Measurements from ENCODE around the gene HS3ST4.
A peak's percentile ranks its signal among the peaks of the same experiment; 100 is the strongest.

Gene HS3ST4

DNA sequence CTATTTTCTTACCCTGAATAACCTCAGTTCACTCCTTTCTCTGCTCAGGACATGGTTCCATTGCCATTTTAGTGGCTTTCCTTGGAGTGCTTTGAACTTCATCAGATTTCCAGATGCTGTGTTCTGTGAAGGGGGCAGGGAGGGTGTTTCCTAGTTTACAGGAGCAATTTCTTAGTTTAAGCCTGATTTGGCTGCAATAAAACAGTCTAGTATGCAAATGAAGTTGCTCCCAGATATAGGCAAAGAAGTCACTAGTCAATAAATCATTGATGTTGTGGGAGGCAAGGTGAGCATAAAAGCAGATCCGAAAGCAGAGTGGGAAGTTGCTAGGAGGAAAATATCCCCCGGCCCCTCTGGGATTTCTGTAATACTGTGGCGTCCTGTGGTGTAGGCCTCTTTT, 202.3 kb downstream of the HS3ST4 start:
- no peak for DNase-seq (ENCODE audit: low read depth in 2 of 2)

DNA sequence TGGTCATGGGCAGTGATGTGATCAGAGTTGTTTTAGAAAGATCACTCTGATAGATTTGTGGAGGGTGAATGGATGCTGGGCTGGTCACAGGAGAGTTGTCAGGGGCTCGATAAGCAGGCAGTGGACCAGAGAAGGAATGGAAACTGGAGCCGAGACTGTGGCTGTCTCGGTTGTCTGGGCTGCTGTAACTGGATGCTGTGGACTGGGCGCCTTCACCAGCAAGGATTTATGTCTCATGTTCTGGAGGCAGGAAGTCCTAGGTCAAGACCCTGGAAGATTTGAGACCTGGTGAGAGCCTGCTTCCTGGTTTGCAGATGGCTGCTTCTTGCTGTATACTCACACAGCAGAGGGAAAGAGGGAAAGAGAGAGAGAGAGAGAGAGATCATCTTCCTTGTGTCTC, 203.6 kb downstream of the HS3ST4 start:
- no peak for DNase-seq (ENCODE audit: low read depth in 2 of 2)

- no peak for DNase-seq (ENCODE audit: low read depth in 2 of 2)
These were observed 204.7 kb downstream of the HS3ST4 start for GRCh38 chr16:25896411-25896810.

- no peak for DNase-seq (ENCODE audit: low read depth in 2 of 2)
These were observed 205.9 kb downstream of the HS3ST4 start for GRCh38 chr16:25897702-25898101.

DNA sequence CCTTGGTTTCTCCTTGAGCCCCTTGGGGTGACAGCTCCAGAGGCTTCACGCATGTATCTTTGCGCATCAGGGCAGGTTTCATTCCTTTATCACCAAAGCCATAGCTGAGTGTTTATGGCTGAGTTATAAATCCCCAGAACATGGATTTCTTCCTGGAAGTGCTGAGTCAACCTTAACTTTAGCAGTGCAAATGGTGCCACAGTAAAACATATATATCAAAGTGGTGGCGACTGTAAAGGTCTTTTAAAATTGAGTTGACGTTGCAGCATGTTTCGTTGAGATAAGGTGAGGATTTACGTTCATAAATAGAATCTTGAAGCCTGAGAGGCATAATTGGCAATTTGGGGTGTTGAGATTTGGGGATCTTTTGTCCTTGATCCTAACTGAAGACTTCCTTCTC, 214.1 kb downstream of the HS3ST4 start:
- DNase-seq (ENCODE audit: low read depth in 2 of 2): no peak

GRCh38 chr16:25910971-25911370, 219.2 kb downstream of the HS3ST4 start:
- DNase-seq (ENCODE audit: low read depth in 2 of 2): no peak

DNA sequence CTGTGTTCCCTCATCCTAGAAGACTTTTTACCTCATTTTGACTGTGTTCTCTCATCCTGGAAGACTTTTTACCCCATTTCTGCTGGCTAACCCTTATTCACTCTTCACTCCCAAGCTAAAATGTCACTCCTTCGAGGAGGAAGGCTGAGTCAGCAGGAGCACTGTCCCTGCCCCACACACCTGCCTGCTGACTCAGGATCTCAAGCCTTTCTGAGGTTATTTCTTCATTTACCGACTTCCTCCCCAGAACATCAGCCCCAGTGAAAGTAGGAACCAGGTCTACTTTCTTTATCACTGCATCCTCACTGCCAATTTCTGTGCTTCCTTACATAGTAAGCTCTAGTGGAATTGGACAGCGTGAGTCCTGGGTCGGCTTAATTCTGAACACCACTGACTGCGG, 220.6 kb downstream of the HS3ST4 start:
- no peak for DNase-seq (ENCODE audit: low read depth in 2 of 2)

DNA sequence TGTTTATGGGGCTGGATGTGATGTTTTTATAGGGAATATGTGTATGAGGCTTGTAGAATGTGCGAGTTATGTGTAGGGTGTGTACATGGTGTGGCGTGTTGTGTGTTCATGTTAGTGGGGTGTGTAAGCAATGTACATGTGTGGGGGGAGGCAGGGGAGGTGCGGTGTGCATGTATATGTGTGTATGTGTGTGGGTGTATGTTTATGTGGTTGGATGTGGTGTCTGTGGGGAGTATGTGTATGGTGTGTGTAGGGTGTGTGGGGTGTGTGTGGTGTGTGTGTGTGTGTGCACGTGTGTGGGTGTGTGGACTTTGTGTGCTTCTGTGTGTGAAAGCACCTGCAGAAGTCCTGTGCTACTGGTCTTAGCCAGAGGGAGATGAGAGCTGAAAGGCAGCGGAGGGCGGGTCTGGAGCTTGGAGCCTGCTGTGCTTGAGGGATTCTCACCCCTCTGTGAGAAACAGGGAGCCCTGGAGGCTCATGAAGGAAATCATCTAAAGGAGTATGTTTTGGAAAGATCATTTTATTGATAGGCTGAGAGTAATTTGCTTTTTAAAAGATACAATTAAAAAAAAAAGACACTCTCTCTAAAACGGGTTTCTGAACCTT, 222.7 kb downstream of the HS3ST4 start:
- no peak for DNase-seq (ENCODE audit: low read depth in 2 of 2)

GRCh38 chr16:25916037-25916436, 224.3 kb downstream of the HS3ST4 start:
- no peak for DNase-seq (ENCODE audit: low read depth in 2 of 2)

GRCh38 chr16:25922438-25922837, 230.7 kb downstream of the HS3ST4 start:
- no peak for DNase-seq (ENCODE audit: low read depth in 2 of 2)

GRCh38 chr16:25925421-25925820, 233.7 kb downstream of the HS3ST4 start:
- DNase-seq (ENCODE audit: low read depth in 2 of 2): no peak

DNA sequence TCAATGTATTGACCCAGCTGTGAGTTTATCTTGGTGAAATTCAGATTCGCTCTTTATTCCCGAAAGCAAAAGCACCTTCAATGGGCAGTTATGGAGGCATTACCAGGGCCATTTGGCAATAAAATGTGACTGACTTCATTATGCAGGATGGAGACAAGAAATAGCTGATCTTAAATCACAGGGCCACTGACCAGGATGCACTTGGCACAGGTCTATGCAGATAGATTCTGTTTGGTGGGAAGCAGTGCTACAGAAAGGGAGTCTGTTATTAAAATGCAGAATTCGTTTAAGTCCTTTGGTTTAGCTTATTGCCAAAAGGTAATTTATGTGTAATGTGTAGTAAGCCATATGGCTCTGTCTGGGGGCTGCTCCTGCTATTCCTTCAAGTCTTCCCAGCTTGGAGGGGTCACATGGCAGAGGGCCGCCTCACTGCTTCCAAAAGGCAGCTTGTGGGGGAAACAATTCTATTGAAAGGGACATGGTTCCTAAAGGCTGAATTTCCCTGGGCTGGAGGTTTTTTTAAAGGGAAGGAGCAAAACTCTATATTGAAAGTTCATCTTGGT, 239.8 kb downstream of the HS3ST4 start:
- no peak for DNase-seq (ENCODE audit: low read depth in 2 of 2)

GRCh38 chr16:25941800-25942499, 250.2 kb downstream of the HS3ST4 start:
- DNase-seq (ENCODE audit: low read depth in 2 of 2): no peak

DNA sequence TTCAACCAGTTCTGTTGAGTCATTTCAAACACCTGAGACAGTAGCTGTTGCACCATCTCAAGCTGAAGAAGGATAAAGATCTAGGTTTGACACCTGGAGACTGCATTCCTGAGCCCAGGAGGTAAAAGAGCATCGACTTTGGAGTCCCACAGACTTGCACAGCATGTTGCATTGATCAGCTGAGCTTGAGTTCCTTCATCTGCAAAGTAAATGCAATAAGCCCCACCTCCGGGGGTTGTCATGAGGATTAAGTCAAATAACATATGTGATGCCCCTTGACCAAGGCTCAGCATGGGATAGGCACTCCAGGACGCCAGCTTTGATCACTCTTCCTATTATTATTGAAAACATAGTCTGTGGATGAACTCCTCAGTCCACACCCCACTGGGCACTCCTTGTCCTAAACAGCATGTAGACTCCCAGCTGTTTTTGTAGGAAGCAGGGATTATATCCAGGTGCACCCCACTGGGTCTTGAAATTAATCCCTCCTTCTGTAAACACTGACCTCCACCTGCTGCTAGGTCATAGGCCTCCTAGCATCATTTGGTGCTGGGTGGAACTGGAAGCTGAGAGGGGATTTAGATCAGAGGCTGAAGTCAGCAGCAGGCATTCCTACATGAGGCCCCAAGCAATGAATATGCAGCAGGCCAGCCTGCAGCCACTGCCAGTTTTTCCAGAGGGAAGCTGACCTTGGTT, 259.0 kb downstream of the HS3ST4 start:
- DNase-seq (ENCODE audit: low read depth in 2 of 2): no peak

DNA sequence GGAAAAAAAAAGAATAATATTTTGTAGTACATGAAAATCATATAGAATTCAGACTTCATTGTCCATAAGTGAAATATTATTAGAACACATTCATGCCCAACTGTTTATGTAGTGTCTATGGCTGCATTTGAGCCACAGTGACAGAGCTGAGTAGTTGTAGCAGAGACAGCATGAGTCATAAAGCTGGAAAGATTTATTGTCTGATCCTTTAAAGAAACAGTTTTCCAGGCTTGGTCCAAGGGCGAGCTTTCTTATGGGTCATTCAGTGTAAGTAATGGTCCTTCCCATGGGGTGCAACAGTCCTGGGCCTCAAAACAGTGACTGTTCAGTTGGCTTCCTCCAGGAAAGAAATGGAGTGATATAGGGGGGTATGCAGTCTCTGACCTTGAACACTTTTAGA, 260.2 kb downstream of the HS3ST4 start:
- DNase-seq (ENCODE audit: low read depth in 2 of 2): no peak

DNA sequence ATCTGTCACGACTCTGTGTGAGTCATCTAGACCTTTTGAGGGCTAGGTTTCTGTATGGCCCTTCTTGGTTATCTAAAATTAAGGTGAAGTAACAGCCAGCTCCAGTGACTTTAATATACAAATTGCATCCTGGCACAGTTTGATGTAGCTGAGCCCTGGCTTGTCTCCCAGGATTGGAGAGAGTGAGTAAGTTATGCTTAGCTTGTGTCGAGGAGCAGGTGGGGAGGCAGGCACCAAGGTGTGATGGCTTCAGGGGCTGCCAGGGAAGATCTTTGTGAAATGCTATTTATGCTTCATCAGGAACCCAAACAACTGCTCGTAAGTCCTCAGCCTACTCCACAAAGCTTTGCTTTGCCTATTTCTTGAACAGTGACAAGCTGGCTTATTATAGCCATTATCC, 261.2 kb downstream of the HS3ST4 start:
- DNase-seq (ENCODE audit: low read depth in 2 of 2): no peak

- DNase-seq (ENCODE audit: low read depth in 2 of 2): no peak
These were observed 265.9 kb downstream of the HS3ST4 start for GRCh38 chr16:25957707-25958106.

GRCh38 chr16:25959221-25959620, 267.5 kb downstream of the HS3ST4 start:
- no peak for DNase-seq (ENCODE audit: low read depth in 2 of 2)

DNA sequence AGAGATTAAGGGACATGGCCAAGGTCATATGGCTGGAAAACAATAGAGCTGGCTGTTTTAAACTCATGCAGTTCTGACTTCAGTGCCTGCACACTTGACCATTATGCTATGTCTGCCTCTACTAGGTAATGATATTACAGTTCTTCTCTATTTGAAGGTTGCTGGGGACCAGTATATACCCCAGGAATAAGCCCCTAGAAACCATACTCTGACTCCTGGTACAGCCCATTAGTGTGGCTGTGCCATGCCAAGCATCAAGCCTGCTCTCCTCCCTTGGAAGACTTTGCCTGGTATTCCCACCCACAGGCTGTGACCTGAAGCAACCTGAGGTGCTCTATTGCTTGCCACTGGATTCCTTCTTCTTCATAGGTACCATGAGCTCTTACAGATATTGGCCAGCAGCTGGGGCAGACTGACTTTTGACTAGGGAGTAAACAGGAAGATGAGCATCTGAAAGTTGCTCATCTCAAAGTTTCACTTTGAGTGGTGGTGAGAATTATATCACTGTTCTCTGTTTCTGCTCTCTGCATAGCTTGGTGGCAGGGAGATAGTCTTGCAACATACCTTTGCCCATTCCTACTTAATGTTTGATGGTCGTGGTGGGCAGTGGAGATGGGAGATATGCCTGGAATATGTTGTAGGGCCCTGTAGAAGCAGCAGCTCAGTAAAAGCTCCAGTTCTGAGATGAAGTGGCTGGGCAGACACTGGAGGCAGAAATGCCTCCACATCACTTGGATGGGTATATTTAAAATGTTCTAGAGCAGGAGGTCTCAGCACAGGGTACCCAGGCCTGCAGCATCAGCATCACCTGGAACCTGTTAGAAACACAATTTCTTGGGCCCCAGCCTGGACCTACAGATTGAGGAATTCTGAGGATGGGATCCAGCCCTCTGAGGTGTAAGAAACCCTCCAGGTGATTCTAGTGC, 274.7 kb downstream of the HS3ST4 start:
- peak in 1 of 2 donors; percentile 18 for DNase-seq (ENCODE audit: low read depth in 2 of 2)

- no peak for DNase-seq (ENCODE audit: low read depth in 2 of 2)
These were observed 285.4 kb downstream of the HS3ST4 start for GRCh38 chr16:25977121-25977520.

GRCh38 chr16:25978218-25978617, 286.5 kb downstream of the HS3ST4 start:
- no peak for DNase-seq (ENCODE audit: low read depth in 2 of 2)

GRCh38 chr16:25988084-25988483, 296.3 kb downstream of the HS3ST4 start:
- DNase-seq (ENCODE audit: low read depth in 2 of 2): no peak

Data from stimulated activated CD4-positive, alpha-beta T cell treated with anti-CD3 and anti-CD28 coated beads, Interleukin-4, amount 100 ng/mL, for 48 hours (primary cell).